Pancreas (tissue), 10 donors: Measurements from ENCODE around the gene ICA1L. TPM values are rescaled to one million over a fixed set of nuclear protein-coding genes. Genes with fewer than 3 reads are reported as not detected.

Source experiments
- ATAC-seq, 4 donors: fragments of 200-7000 bp; cut with Tn5 transposase; one replicate each; pipeline versions ENCODE4 v1.8.0 to v1.9.1; 2020; ENCODE audit warnings: mild to moderate bottlenecking in 4 of 4, moderate library complexity in 4 of 4
- DNase-seq, 6 donors: peaks; one replicate each; pipeline ENCODE4 v3.0.0-alpha.2; 2020
- FAIRE-seq: peaks from 2 replicates; lab custom pipeline; 2012; peaks lifted over from hg19 to GRCh38; lab: Jason Lieb, UNC
- H3K27ac ChIP-seq, 4 donors: fragments of 200-600 bp; sonication (generic); 1 replicate in 3 of 4; 2 replicates in 1 of 4; pipeline versions ENCODE4 v1.5.0 to v1.8.0; 2020
- H3K27me3 ChIP-seq, 4 donors: fragments of 200-600 bp; one replicate each; pipeline ENCODE4 v1.8.0; 2021
- H3K36me3 ChIP-seq, 3 donors: fragments of 200-600 bp; sonication (generic) in 1 of 3; one replicate each; pipeline versions ENCODE4 v1.5.0 to v1.8.0; 2020 to 2021
- H3K4me1 ChIP-seq, 3 donors: fragments of 200-600 bp; one replicate each; pipeline ENCODE4 v1.8.0; 2021
- H3K4me3 ChIP-seq, 4 donors: fragments of 200-600 bp; sonication (generic) in 2 of 4; one replicate each; pipeline versions ENCODE4 v1.5.0 to v1.8.0; 2020 to 2021
- H3K9me3 ChIP-seq, 4 donors: fragments of 200-600 bp; one replicate each; pipeline ENCODE4 v1.8.0; 2021
- CTCF ChIP-seq, 4 donors: fragments of 200-600 bp; sonication (generic) in 3 of 4; IDR thresholded peaks; one replicate each; pipeline versions ENCODE4 v1.5.0 to v1.8.0; 2021; ENCODE audit warnings: antibody characterized with exemption in 4 of 4
- WGBS, 2 donors: extraction: QIAGEN DNeasy Blood & Tissue Kit; methylation state at CpG; one replicate each; pipeline ENCODE4 v1.1.7; 2013; 5-methylcytosine and 5-hydroxymethylcytosine counted together
- intact Hi-C, 3 donors: fragments of 100-400 bp; cut with DNase I; formaldehyde crosslinking; loops; one replicate each; pipeline versions ENCODE4 v1.11.1 to v1.14.2; 2022
- polyA plus RNA-seq, 2 donors: library from polyadenylated mRNA; stranded (reverse); fragments of 200-250 nt; gene quantifications; one replicate each; pipeline ENCODE4 v1.2.3, GENCODE V29; 2013
- total RNA-seq, 6 donors: library from RNA; stranded (reverse); fragmentation: NEBNext Ultra II Directional in 4 of 6; extraction: Animal tissue kit (Norgen Biotek cat#: 25700) in 4 of 6; gene quantifications; one replicate each; pipeline versions ENCODE4 v1.2.1 to v1.2.4, GENCODE V29; 2021 to 2023
- donor health status: healthy with polysubstance abuse.
- donor health status: DM: no; HTN: no; CAD: no; lungs with moderate emphysema.
- donor health status: DM: no; HTN: no; CAD: no.
- donor health status: control.
- donor health status: control.
- donor health status: Bipolar disorder and iron deficiency.
- donor health status: DM: yes; HTN: yes; CAD: no.
- donor health status: DM: no; HTN: no; CAD: no.
- donor health status: DM: no; HTN: no; CAD: no.
- donor health status: DM: yes; HTN: yes; CAD: no.

The ICA1L gene
- total and polyA plus RNA-seq, 8 donors, result 2.7 to 8.1 (median 3.6) TPM

GRCh38 chr2:202758128-202758527 lies 113.4 kb downstream of the ICA1L start:
- FAIRE-seq (no peak), ATAC-seq (peak in 1 of 4 donors; percentile 36), DNase-seq (no peak)

GRCh38 chr2:202757339-202757738 lies 114.2 kb downstream of the ICA1L start:
- ATAC-seq (no peak), FAIRE-seq (no peak), DNase-seq (no peak)
- no peak overlapping the region for H3K4me3 ChIP-seq
- no peak for TF ChIP-seq CTCF (IDR thresholded peaks at IDR 0.05)
- H3K27ac ChIP-seq, result peak overlapping the region in 1 of 4 donors; percentile 61
- peaks cover 0 to 18% (median 16%) of the 10 kb centered on the region in 3 donors for H3K4me1 ChIP-seq
- 79 to 84% methylated on average over 5 of the region's 5 CpGs for WGBS, 2 donors
- H3K36me3 ChIP-seq, result no peaks in the 10 kb centered on the region
- H3K27me3 ChIP-seq, result no peaks in the 10 kb centered on the region
- intact Hi-C loops, result no loop called here
- no peaks in the 10 kb centered on the region for H3K9me3 ChIP-seq

More at GRCh38 chr2:202758128-202758527, 113.4 kb downstream of the ICA1L start:
- H3K36me3 ChIP-seq, result no peaks in the 10 kb centered on the region
- no peak for TF ChIP-seq CTCF (IDR thresholded peaks at IDR 0.05)
- H3K27me3 ChIP-seq, result no peaks in the 10 kb centered on the region
- H3K9me3 ChIP-seq, result no peaks in the 10 kb centered on the region
- H3K27ac ChIP-seq, result peak overlapping the region in 2 of 4 donors; percentile 38 to 61
- H3K4me3 ChIP-seq, result no peak overlapping the region
- H3K4me1 ChIP-seq, result peaks cover 0 to 18% (median 16%) of the 10 kb centered on the region in 3 donors
- WGBS, 2 donors, result 34 to 37% methylated on average over 4 of the region's 4 CpGs
- intact Hi-C loops, result no loop called here

- no peak for TF ChIP-seq CTCF (IDR thresholded peaks at IDR 0.05)
- FAIRE-seq, result no peak
These were observed 115.0 kb downstream of the ICA1L start for GRCh38 chr2:202756598-202756997.

GRCh38 chr2:202754936-202755335 lies 116.6 kb downstream of the ICA1L start:
- no peaks in the 10 kb centered on the region for H3K27me3 ChIP-seq
- H3K9me3 ChIP-seq, result no peaks in the 10 kb centered on the region
- peaks cover 0 to 18% (median 16%) of the 10 kb centered on the region in 3 donors for H3K4me1 ChIP-seq
- no peak for DNase-seq
- FAIRE-seq, result no peak
- no peaks in the 10 kb centered on the region for H3K36me3 ChIP-seq
- no peak overlapping the region for H3K4me3 ChIP-seq
- ATAC-seq, result no peak
- H3K27ac ChIP-seq, result no peak overlapping the region
- whole genome bisulfite sequencing, 2 donors, result 85 to 92% methylated on average over 6 of the region's 6 CpGs
- no peak for TF ChIP-seq CTCF (IDR thresholded peaks at IDR 0.05)
- intact Hi-C loops, result no loop called here

More at GRCh38 chr2:202756598-202756997, 115.0 kb downstream of the ICA1L start:
- H3K4me1 ChIP-seq, result peaks cover 0 to 18% (median 16%) of the 10 kb centered on the region in 3 donors
- H3K4me3 ChIP-seq, result no peak overlapping the region
- no peaks in the 10 kb centered on the region for H3K27me3 ChIP-seq
- no peaks in the 10 kb centered on the region for H3K9me3 ChIP-seq
- DNase-seq (no peak), ATAC-seq (no peak)
- intact Hi-C loops, result no loop called here
- H3K27ac ChIP-seq, result no peak overlapping the region
- 88 to 93% methylated on average over 3 of the region's 3 CpGs for WGBS, 2 donors
- no peaks in the 10 kb centered on the region for H3K36me3 ChIP-seq

- H3K27ac ChIP-seq, result no peak overlapping the region
- FAIRE-seq, result no peak
- H3K9me3 ChIP-seq, result no peaks in the 10 kb centered on the region
- no peaks in the 10 kb centered on the region for H3K4me1 ChIP-seq
- H3K36me3 ChIP-seq, result no peaks in the 10 kb centered on the region
- DNase-seq, result no peak
- TF ChIP-seq CTCF (IDR thresholded peaks at IDR 0.05), result no peak
- no peak overlapping the region for H3K4me3 ChIP-seq
- intact Hi-C loops, result no loop called here
- H3K27me3 ChIP-seq, result no peaks in the 10 kb centered on the region
- 82 to 90% methylated on average over 2 of the region's 2 CpGs for WGBS, 2 donors
- ATAC-seq, result no peak
These were observed 119.5 kb downstream of the ICA1L start for GRCh38 chr2:202752071-202752470.
